BLaER1 treated with 17β-estradiol and CSF1 and Interleukin-3, amounts not matched to agents 10 nM and 100 nM (cell line): ENCODE results near the gene ABCB11.

ENCODE experiments used
- H3K27ac ChIP-seq, 11 experiments: shearing (Covaris generic); formaldehyde crosslinking; 2 replicates each; pipeline ENCODE4 v1.8.1; 2022
- H3K27me3 ChIP-seq, 11 experiments: shearing (Covaris generic); formaldehyde crosslinking; 2 replicates each; pipeline ENCODE4 v1.8.1; 2022
- H3K36me3 ChIP-seq, 11 experiments: shearing (Covaris generic); formaldehyde crosslinking; 2 replicates each; pipeline ENCODE4 v1.8.1; 2022
- H3K4me1 ChIP-seq, 10 experiments: shearing (Covaris generic); formaldehyde crosslinking; 2 replicates each; pipeline ENCODE4 v1.8.1; 2022
- H3K4me2 ChIP-seq, 11 experiments: shearing (Covaris generic); formaldehyde crosslinking; 2 replicates each; pipeline ENCODE4 v1.8.1; 2022
- H3K4me3 ChIP-seq, 10 experiments: shearing (Covaris generic); formaldehyde crosslinking; 2 replicates each; pipeline ENCODE4 v1.8.1; 2022
- H3K9ac ChIP-seq, 11 experiments: shearing (Covaris generic); formaldehyde crosslinking; 2 replicates each; pipeline ENCODE4 v1.8.1; 2022
- H3K9me3 ChIP-seq, 11 experiments: shearing (Covaris generic); formaldehyde crosslinking; replicated peaks in 1 of 11; 2 replicates each; pipeline ENCODE4 v1.8.1; 2022
- H4K20me1 ChIP-seq, 11 experiments: shearing (Covaris generic); formaldehyde crosslinking; 2 replicates each; pipeline ENCODE4 v1.8.1; 2022
- Cebpa-rat ChIP-seq, 11 experiments: shearing (Covaris generic); IDR thresholded peaks; 2 replicates each; pipeline ENCODE4 v1.8.1; 2022

ABCB11 gene

DNA sequence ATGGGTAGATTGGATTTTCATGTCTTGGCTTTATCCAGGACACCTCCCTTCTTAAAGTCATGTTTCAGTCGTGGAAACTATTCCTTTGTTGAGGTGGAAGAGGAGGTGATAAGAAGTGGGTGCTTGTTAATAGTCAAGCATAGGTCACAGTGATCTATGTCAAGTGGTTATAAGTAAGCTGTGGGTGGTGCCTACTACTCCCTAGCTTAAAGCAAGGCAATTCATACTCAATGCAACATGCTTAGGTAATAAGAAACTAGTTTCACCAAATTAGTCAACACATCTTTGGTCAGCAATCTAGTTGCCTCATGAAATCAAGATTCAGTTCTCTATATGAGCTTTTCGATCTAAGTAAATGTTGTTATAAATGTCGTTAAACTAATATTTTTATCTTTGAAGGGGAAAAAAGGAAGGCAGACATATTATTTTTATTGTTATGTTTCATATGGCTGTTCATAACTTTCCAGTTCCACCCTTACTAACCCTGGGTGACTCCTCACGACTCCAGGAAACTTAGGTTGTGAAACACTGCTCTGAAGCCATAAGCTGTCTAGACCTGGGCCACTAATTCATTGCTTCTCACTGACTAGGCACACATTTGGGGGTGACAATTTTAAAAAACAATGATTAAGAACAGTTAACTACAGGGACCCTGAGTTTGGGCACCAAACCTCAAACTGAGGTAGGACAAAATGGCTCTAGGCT, 5.8 kb upstream of the ABCB11 start:
- Histone ChIP-seq H3K4me3 (no peak overlapping the region), H3K4me1 (peaks cover 20 to 58% (median 33%) of the 10 kb centered on the region in 10 experiments), H4K20me1 (no peaks in the 10 kb centered on the region), H3K9me3 (peaks cover under 1 to 21% (median 2%) of the 10 kb centered on the region in 11 experiments; a peak in 15 of 22 replicates), H3K27me3 (no peaks in the 10 kb centered on the region), H3K27ac (peak overlapping the region in 3 of 11 experiments; percentile 19 to 73 (median 62); a peak in 5 of 22 replicates), H3K36me3 (no peaks in the 10 kb centered on the region), H3K4me2 (peak overlapping the region in 4 of 11 experiments; percentile 22 to 85 (median 64); a peak in 7 of 22 replicates), H3K9ac (no peak overlapping the region)
- TF ChIP-seq Cebpa-rat (IDR thresholded peaks at IDR 0.05): no peak

DNA sequence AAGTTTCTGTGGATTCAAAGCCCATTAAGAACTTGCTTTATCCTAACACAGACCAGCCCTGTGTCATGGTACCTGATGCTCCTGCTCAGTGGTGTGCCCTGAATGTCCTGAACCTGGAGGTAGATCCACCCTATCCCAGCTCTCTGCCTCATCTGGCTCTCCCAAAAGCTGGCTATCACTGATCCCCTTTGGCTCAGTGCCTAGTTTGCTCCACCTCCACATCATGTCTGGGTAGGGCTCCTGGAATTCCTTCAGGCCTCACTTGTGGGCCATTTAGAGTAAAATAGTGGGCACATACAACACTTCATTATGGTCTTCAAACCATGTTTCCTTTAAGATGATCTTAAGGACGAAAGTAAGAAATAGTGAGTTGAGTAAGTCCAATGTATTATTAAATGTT, 4.8 kb upstream of the ABCB11 start:
- no peak overlapping the region for H3K9ac ChIP-seq
- no peaks in the 10 kb centered on the region for H4K20me1 ChIP-seq
- no peaks in the 10 kb centered on the region for H3K36me3 ChIP-seq
- TF ChIP-seq Cebpa-rat (IDR thresholded peaks at IDR 0.05): no peak
- H3K27ac ChIP-seq: no peak overlapping the region
- H3K4me3 ChIP-seq: no peak overlapping the region
- H3K27me3 ChIP-seq: no peaks in the 10 kb centered on the region
- H3K4me2 ChIP-seq: no peak overlapping the region; a peak in 1 of 22 replicates
- H3K4me1 ChIP-seq: peaks cover 13 to 49% (median 27%) of the 10 kb centered on the region in 10 experiments
- peaks cover 0 to 14% (median 0%) of the 10 kb centered on the region in 11 experiments; a peak in 4 of 22 replicates for H3K9me3 ChIP-seq

DNA sequence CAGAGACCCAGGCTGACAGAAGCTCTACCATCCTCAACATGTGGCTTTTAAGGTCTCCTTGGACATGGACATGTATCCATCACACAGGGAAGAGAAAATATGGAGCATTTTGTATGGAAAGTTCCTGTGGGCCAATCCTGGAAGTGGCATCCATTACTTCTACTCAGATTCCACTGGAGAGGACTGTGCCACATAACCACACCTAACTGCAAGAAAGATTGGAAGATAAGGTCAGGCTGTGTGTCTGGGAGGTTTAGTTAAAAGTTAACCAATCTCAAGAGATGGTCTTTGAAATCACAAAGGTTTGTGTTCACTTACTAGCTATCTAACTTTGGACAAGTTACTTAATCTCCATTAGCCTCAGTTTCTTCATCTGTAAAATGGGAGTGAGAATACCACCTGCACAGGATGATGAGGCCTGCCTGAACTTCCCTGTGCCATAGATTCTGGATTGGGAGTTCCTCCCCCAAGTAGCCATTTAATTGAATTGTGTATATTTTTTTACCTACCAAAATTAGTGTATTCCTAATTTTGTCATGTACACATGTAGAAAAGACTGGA, 3.9 kb upstream of the ABCB11 start:
- peaks cover 7 to 41% (median 20%) of the 10 kb centered on the region in 10 experiments; a peak in 18 of 20 replicates for H3K4me1 ChIP-seq
- H3K36me3 ChIP-seq: no peaks in the 10 kb centered on the region
- no peaks in the 10 kb centered on the region; a peak in 1 of 22 replicates for H3K27me3 ChIP-seq
- H3K4me3 ChIP-seq: no peak overlapping the region
- no peak overlapping the region for H3K4me2 ChIP-seq
- H4K20me1 ChIP-seq: no peaks in the 10 kb centered on the region
- peaks cover 0 to 14% (median 0%) of the 10 kb centered on the region in 11 experiments; a peak in 4 of 22 replicates for H3K9me3 ChIP-seq
- no peak for TF ChIP-seq Cebpa-rat (IDR thresholded peaks at IDR 0.05)
- no peak overlapping the region for H3K27ac ChIP-seq
- H3K9ac ChIP-seq: no peak overlapping the region

DNA sequence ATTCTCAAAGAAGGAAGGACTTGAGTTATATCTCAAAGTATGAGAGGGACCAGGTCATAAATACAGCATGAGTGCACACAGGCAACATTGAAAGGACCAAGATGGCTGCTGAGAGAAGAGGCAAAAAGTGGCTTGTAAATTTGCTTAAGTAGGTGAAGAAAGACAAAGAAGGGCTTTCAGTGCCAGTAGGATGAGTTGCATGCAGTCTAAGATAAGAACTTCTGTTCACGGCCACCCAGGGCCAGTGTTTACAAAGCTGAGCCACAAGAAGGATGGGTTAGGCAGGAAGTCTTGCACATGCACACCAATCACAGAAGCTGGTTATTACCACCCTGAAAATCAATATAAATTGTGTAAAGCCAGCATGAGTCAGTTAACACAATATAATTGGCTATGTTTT, 3.1 kb upstream of the ABCB11 start:
- H4K20me1 ChIP-seq: no peaks in the 10 kb centered on the region
- no peak overlapping the region for H3K4me3 ChIP-seq
- H3K36me3 ChIP-seq: no peaks in the 10 kb centered on the region
- H3K9me3 ChIP-seq: peaks cover 0 to 14% (median 0%) of the 10 kb centered on the region in 11 experiments; a peak in 4 of 22 replicates
- no peaks in the 10 kb centered on the region; a peak in 1 of 22 replicates for H3K27me3 ChIP-seq
- H3K4me2 ChIP-seq: no peak overlapping the region
- H3K9ac ChIP-seq: no peak overlapping the region
- no peak overlapping the region for H3K27ac ChIP-seq
- H3K4me1 ChIP-seq: peaks cover 0 to 33% (median 12%) of the 10 kb centered on the region in 10 experiments; a peak in 13 of 20 replicates
- no peak for TF ChIP-seq Cebpa-rat (IDR thresholded peaks at IDR 0.05)

DNA sequence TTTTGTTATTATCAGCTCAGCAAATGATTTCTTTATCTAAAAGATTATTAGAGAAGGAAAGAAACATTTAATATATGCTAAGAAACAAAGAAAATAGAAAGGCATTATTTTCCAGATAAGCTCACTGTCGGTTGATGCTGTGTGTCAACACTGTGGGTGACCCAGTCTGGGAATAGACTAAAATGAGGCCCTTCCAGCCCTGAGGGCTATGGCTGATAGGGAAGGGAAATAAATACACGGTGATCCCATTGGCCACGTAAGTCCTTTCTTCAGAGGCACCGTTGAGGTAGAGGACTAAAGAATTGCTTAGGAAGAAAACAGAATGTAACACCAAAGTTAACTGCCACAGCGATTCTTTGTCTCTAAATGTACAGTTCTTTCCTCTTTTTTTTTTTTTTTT, 1.8 kb downstream of the ABCB11 start:
- Histone ChIP-seq H3K4me3 (no peak overlapping the region), H3K36me3 (no peaks in the 10 kb centered on the region), H3K4me2 (no peak overlapping the region), H3K4me1 (no peaks in the 10 kb centered on the region; a peak in 1 of 20 replicates), H3K27me3 (no peaks in the 10 kb centered on the region; a peak in 1 of 22 replicates), H3K9ac (no peak overlapping the region), H3K9me3 (peaks cover 0 to 14% (median 0%) of the 10 kb centered on the region in 11 experiments; a peak in 4 of 22 replicates), H3K27ac (no peak overlapping the region), H4K20me1 (no peaks in the 10 kb centered on the region)
- TF ChIP-seq Cebpa-rat (IDR thresholded peaks at IDR 0.05): no peak

DNA sequence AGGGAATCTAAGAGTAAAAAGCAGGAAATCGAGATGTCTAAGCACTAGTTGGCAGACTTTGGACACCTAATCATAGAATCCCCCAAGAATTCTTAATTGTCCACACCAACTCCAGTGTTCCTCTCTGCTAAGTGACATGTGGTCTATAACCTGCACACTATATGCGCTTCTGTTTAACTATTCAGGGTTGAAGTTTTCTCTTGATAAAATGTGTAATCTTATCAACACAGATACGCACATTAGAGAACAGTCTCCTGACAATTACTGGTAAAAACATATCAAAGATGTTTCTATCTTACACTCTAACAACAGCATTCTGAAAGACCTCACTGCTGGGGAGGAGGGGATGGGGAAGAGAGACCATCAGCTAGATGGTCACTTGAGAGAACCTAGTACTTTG, 3.9 kb downstream of the ABCB11 start:
- Histone ChIP-seq H4K20me1 (no peaks in the 10 kb centered on the region), H3K36me3 (no peaks in the 10 kb centered on the region), H3K4me1 (no peaks in the 10 kb centered on the region; a peak in 1 of 20 replicates), H3K4me2 (no peak overlapping the region), H3K27ac (no peak overlapping the region), H3K27me3 (no peaks in the 10 kb centered on the region; a peak in 1 of 22 replicates), H3K9ac (no peak overlapping the region), H3K4me3 (no peak overlapping the region), H3K9me3 (no peaks in the 10 kb centered on the region; a peak in 1 of 22 replicates)
- no peak for TF ChIP-seq Cebpa-rat (IDR thresholded peaks at IDR 0.05)

DNA sequence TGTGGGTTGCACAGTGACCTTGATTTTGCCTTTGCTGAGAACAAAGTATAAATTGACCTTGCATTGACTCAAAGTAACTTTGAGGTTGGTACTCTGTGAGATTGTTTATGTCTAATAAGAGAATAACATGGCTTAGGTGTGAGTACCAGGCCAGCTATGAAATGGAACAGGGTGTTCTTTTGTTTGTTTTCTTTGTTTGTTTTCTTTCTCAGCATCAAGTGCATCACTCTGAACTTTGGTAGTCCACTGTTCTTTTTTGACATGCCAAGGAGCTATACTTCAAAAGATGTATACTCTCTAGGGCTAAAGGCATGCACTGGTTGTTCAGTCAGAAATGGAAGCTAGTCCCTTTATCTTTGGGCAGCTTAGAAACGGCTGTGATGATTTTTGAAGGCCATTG, 5.1 kb downstream of the ABCB11 start:
- TF ChIP-seq Cebpa-rat (IDR thresholded peaks at IDR 0.05): no peak
- Histone ChIP-seq H4K20me1 (no peaks in the 10 kb centered on the region), H3K36me3 (no peaks in the 10 kb centered on the region), H3K9me3 (no peaks in the 10 kb centered on the region), H3K9ac (no peak overlapping the region), H3K27ac (no peak overlapping the region), H3K27me3 (no peaks in the 10 kb centered on the region; a peak in 1 of 22 replicates), H3K4me2 (no peak overlapping the region), H3K4me1 (no peaks in the 10 kb centered on the region; a peak in 1 of 20 replicates), H3K4me3 (no peak overlapping the region)

DNA sequence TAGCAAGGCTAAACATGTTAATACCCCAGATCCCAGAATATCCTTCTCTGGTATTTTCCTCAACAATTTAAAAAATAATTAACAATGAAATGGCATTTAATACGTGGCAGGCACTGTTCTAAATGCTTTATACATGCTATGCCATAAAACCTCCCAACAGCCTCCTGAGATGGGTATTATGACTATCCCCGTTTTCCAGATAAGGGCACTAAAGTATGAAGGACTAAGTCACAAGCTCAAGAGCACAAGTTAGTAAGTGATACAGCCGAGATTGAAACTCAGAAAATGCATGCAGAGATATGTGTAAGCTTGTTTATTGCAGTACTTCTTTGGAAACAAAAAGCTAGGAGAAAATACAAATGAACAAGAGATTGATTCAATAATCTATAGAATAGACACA, 8.0 kb downstream of the ABCB11 start:
- Histone ChIP-seq H4K20me1 (no peaks in the 10 kb centered on the region), H3K4me3 (no peak overlapping the region), H3K4me2 (no peak overlapping the region), H3K36me3 (no peaks in the 10 kb centered on the region), H3K4me1 (no peaks in the 10 kb centered on the region; a peak in 1 of 20 replicates), H3K27me3 (no peaks in the 10 kb centered on the region), H3K27ac (no peak overlapping the region), H3K9ac (no peak overlapping the region), H3K9me3 (no peaks in the 10 kb centered on the region; a peak in 1 of 22 replicates)
- TF ChIP-seq Cebpa-rat (IDR thresholded peaks at IDR 0.05): no peak

DNA sequence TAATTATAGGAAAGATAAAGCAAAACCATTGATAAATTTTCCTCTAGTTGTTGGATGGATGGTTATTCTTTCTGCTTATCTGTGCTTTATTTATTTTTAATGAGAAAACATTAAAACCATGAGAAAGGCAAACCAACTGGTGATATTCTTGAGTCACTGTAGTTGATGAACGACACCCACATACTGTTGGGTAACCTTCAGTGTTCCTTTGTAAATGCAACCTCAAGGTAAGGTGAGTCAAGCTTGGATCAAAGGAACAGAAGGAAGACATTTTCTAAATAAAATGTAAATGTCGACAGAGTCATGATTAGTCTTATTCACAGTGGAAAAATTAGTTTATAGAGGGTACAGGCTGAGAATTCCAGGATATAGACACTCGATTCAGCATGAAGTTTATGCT, 12.7 kb downstream of the ABCB11 start:
- Histone ChIP-seq H3K27ac (no peak overlapping the region), H3K4me2 (no peak overlapping the region), H3K9me3 (no peaks in the 10 kb centered on the region; a peak in 1 of 22 replicates), H3K27me3 (peaks cover 0 to 15% (median 0%) of the 10 kb centered on the region in 11 experiments; a peak in 2 of 22 replicates), H4K20me1 (no peaks in the 10 kb centered on the region), H3K36me3 (no peaks in the 10 kb centered on the region), H3K9ac (no peak overlapping the region), H3K4me3 (no peak overlapping the region), H3K4me1 (peaks cover 0 to 8% (median 0%) of the 10 kb centered on the region in 10 experiments; a peak in 3 of 20 replicates)
- TF ChIP-seq Cebpa-rat (IDR thresholded peaks at IDR 0.05): no peak
